Vagina (tissue), 2 donors: Measurements from ENCODE around the gene CXCL9. TPM values are rescaled to one million over a fixed set of nuclear protein-coding genes. Genes with fewer than 3 reads are reported as not detected.
"Not testable (repeated sequence)": the region's sequence is repeated elsewhere in the genome, so short reads cannot be mapped to it uniquely, and the experiment has no call there.

ENCODE experiments used
- DNase-seq, 2 donors: peaks; one replicate each; pipeline ENCODE4 v3.0.0-alpha.2; 2017; ENCODE audit errors: extremely low spot score in 2 of 2
- H3K27ac ChIP-seq: fragments of 200-600 bp; sonication (generic); one replicate; pipeline ENCODE4 v1.5.1; 2019
- H3K27me3 ChIP-seq: fragments of 200-600 bp; sonication (generic); one replicate; pipeline ENCODE4 v1.5.1; 2019
- H3K36me3 ChIP-seq, 2 donors: fragments of 200-600 bp; sonication (generic); one replicate each; pipeline ENCODE4 v1.5.1; 2017 to 2019
- H3K4me1 ChIP-seq: fragments of 200-600 bp; sonication (generic); one replicate; pipeline ENCODE4 v1.5.1; 2019
- H3K4me3 ChIP-seq, 2 donors: fragments of 200-600 bp; sonication (generic); 1 replicate in 1 of 2; 2 replicates in 1 of 2; pipeline ENCODE4 v1.5.1; 2016 to 2019
- H3K9me3 ChIP-seq: fragments of 200-600 bp; sonication (generic); one replicate; pipeline ENCODE4 v1.5.1; 2019
- POLR2A ChIP-seq, 2 donors: fragments of 450-650 bp; IDR thresholded peaks; one replicate each; pipeline ENCODE4 v1.6.1; 2017; ENCODE audit warnings: antibody characterized with exemption in 2 of 2, mild to moderate bottlenecking in 2 of 2, moderate library complexity in 2 of 2
- POLR2AphosphoS5 ChIP-seq, 2 donors: sonication (generic); formaldehyde crosslinking; IDR thresholded peaks; one replicate each; pipeline ENCODE4 v1.9.0; 2017; ENCODE audit warnings: antibody characterized with exemption in 2 of 2, mild to moderate bottlenecking in 2 of 2, low read depth in 1 of 2; ENCODE audit not compliant: insufficient read depth in 1 of 2
- intact Hi-C: fragments of 100-400 bp; cut with DNase I; formaldehyde crosslinking; loops from one replicate; pipeline ENCODE4 v1.15.1; 2023
- total RNA-seq: library from RNA; depleted of rRNA; stranded (reverse); fragments of >200 nt; gene quantifications from one replicate; pipeline ENCODE4 v1.2.3, GENCODE V29; 2016
- TF ChIP-seq, protein P1 (sequence below), 3 experiments: fragments of 450-650 bp in 2 of 3; fragments of 200-600 bp in 1 of 3; sonication (generic) in 1 of 3; IDR thresholded peaks; one replicate each; pipeline ENCODE4 v1.5.1; 2017 to 2019; ENCODE audit warnings: antibody characterized with exemption in 3 of 3, mild to moderate bottlenecking in 2 of 3, moderate library complexity in 2 of 3

CXCL9 gene
- total RNA-seq, 1 donor from 2014 or later: 0.74 TPM

GRCh38 chr4:76002176-76002575 lies 5.1 kb downstream of the CXCL9 start:
- intact Hi-C loops: no loop called here
- Histone ChIP-seq H3K27me3 (no peaks in the 10 kb centered on the region), H3K4me1 (no peaks in the 10 kb centered on the region), H3K9me3 (no peaks in the 10 kb centered on the region), H3K36me3 (no peaks in the 10 kb centered on the region), H3K27ac (no peak overlapping the region), H3K4me3 (no peak overlapping the region)
- TF ChIP-seq, protein P1, sequence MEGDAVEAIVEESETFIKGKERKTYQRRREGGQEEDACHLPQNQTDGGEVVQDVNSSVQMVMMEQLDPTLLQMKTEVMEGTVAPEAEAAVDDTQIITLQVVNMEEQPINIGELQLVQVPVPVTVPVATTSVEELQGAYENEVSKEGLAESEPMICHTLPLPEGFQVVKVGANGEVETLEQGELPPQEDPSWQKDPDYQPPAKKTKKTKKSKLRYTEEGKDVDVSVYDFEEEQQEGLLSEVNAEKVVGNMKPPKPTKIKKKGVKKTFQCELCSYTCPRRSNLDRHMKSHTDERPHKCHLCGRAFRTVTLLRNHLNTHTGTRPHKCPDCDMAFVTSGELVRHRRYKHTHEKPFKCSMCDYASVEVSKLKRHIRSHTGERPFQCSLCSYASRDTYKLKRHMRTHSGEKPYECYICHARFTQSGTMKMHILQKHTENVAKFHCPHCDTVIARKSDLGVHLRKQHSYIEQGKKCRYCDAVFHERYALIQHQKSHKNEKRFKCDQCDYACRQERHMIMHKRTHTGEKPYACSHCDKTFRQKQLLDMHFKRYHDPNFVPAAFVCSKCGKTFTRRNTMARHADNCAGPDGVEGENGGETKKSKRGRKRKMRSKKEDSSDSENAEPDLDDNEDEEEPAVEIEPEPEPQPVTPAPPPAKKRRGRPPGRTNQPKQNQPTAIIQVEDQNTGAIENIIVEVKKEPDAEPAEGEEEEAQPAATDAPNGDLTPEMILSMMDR (IDR thresholded peaks at IDR 0.05): no peak
- TF ChIP-seq POLR2AphosphoS5 (IDR thresholded peaks at IDR 0.05; ENCODE audit: insufficient read depth in 1 of 2, low read depth in 1 of 2): no peak
- TF ChIP-seq POLR2A (IDR thresholded peaks at IDR 0.05): no peak
- no peak for DNase-seq

DNA sequence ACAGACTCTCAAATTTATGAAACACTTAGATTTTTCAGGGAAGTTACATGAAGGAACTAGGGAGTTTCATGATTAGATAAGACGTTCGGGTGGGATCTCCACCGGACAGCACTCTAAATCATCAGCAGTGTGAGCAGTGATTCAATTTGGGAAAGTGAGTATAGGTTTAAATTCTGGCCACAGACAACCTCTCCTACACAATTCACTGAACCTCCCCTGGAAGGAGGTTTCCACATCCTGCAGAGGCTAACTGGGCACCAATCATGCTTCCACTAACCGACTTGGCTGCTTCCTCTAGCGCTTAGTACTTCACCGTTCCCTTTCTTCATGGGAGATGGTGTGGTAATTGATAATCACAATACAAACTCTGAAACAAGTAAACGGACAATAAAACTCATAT lies 5.6 kb downstream of the CXCL9 start:
- no peaks in the 10 kb centered on the region for H3K9me3 ChIP-seq
- TF ChIP-seq POLR2A (IDR thresholded peaks at IDR 0.05) (no peak), POLR2AphosphoS5 (IDR thresholded peaks at IDR 0.05; ENCODE audit: insufficient read depth in 1 of 2, low read depth in 1 of 2) (no peak)
- TF ChIP-seq, protein P1 (IDR thresholded peaks at IDR 0.05): no peak
- intact Hi-C loops: no loop called here
- no peaks in the 10 kb centered on the region for H3K36me3 ChIP-seq
- H3K27ac ChIP-seq: no peak overlapping the region
- no peaks in the 10 kb centered on the region for H3K4me1 ChIP-seq
- no peaks in the 10 kb centered on the region for H3K27me3 ChIP-seq
- no peak for DNase-seq
- H3K4me3 ChIP-seq: no peak overlapping the region

DNA sequence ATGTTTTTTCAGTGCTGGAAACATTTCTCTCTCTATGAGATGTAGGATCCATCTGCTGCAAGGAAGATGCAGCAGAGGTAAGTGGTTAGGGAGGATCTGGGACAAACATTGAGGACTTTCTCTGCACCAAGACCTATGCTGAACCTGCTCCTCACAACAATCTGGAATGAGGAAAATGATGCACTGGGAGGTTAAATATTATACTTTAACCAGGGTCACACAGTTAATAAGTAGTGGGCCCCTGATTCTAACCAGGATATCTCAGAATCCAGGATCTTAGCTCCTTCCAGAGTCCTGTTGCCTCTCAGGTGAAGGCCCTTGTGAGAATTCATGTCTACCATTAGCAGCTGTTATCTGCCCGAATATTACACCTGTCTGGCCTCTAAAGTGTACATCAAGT lies 7.0 kb downstream of the CXCL9 start:
- TF ChIP-seq, protein P1 (IDR thresholded peaks at IDR 0.05): no peak
- DNase-seq: no peak
- Histone ChIP-seq H3K4me1 (no peaks in the 10 kb centered on the region), H3K36me3 (no peaks in the 10 kb centered on the region), H3K27ac (no peak overlapping the region), H3K27me3 (no peaks in the 10 kb centered on the region), H3K4me3 (no peak overlapping the region), H3K9me3 (no peaks in the 10 kb centered on the region)
- intact Hi-C loops: no loop called here

GRCh38 chr4:75998525-75999147 lies 8.7 kb downstream of the CXCL9 start:
- not testable (repeated sequence) for H3K36me3 ChIP-seq, H3K27me3 ChIP-seq, H3K4me1 ChIP-seq, H3K4me3 ChIP-seq, DNase-seq, H3K27ac ChIP-seq, H3K9me3 ChIP-seq
- intact Hi-C loops: loop anchor here (5.0 kb wide), 1 partner anchor 69 kb away; no protein-coding TSS in a partner anchor

DNA sequence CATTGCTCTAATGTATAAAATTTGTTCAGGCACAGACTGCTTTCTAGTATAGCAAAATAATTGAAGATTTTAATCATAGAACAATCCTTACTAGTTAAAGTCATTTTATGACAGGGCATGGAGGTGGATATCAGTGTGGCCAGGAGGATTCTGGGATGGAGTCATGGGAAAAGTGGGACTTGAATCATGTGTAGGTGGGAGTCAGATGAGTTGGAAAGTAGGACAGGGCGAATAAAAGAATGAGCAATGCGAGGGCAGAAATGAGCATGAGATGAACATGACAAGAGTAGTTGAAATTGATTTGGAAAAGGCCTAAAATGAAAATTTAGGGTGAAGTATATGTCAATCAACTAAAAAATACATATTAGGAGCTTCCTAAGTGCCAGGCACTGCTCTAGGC lies 9.4 kb downstream of the CXCL9 start:
- intact Hi-C loops: loop anchor here (5.0 kb wide), 1 partner anchor 69 kb away; no protein-coding TSS in a partner anchor
- H3K9me3 ChIP-seq: no peaks in the 10 kb centered on the region
- no peaks in the 10 kb centered on the region for H3K27me3 ChIP-seq
- H3K4me1 ChIP-seq: no peaks in the 10 kb centered on the region
- no peak overlapping the region for H3K4me3 ChIP-seq
- TF ChIP-seq POLR2AphosphoS5 (IDR thresholded peaks at IDR 0.05; ENCODE audit: insufficient read depth in 1 of 2, low read depth in 1 of 2) (no peak), POLR2A (IDR thresholded peaks at IDR 0.05) (no peak)
- TF ChIP-seq, protein P1 (IDR thresholded peaks at IDR 0.05): no peak
- H3K27ac ChIP-seq: no peak overlapping the region
- H3K36me3 ChIP-seq: no peaks in the 10 kb centered on the region
- DNase-seq: no peak
